ENCODE data around the gene MT1E. TPM values are rescaled to one million over a fixed set of nuclear protein-coding genes. Genes with fewer than 3 reads are reported as not detected.
A peak's percentile ranks its signal among the peaks of the same experiment; 100 is the strongest.

Gene MT1E
- total and polyA plus RNA-seq, 3 donors from 2014 or later = 10.5 to 55.4 (median 22.4) TPM

DNA sequence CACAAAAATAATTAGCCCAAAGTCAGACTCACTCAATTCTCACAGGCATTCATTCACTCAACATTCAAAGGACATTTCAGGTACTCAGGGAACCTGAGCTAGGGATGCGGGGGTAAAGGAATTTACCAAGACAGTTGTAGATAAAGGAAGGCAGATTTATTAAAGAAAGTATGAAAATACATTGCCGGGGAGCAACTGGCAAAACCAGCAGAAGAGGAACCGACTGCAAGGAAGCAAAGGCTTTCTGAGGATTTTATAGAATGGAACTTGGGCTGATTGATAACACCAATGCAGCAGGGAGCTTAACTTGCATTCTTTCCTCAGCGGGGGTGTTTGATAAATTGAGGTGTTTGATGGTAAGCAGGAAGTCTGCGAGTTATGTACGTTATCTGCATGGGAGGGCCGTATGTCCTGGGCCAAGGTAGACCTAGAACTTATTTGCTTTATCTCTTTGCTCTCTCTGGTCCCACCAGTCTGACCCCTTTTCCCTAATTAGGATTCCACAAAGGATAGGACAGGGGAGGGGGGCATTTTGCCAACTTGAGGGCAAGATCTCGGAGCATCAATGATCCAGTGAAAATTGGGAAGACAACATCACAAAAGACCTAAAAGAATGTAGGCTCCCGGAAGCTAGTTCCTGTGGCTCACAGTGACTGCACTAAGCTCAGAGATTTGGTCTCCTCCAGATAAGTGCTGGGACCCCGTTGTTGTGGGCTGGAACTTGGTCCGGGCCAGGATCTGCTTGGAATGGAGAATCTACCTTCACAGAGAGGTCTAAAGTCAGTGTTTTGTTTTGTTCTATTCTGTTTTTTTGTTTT is 42.0 kb upstream of the MT1E start:
- intact Hi-C loops (cut with DNase I; ENCODE audit: low total_unique reads) = loop anchor here (10.0 kb wide), 1 partner anchor 121 kb away; no protein-coding TSS in a partner anchor
- no peak overlapping the region for H3K4me3 ChIP-seq
- TF ChIP-seq, protein P1, sequence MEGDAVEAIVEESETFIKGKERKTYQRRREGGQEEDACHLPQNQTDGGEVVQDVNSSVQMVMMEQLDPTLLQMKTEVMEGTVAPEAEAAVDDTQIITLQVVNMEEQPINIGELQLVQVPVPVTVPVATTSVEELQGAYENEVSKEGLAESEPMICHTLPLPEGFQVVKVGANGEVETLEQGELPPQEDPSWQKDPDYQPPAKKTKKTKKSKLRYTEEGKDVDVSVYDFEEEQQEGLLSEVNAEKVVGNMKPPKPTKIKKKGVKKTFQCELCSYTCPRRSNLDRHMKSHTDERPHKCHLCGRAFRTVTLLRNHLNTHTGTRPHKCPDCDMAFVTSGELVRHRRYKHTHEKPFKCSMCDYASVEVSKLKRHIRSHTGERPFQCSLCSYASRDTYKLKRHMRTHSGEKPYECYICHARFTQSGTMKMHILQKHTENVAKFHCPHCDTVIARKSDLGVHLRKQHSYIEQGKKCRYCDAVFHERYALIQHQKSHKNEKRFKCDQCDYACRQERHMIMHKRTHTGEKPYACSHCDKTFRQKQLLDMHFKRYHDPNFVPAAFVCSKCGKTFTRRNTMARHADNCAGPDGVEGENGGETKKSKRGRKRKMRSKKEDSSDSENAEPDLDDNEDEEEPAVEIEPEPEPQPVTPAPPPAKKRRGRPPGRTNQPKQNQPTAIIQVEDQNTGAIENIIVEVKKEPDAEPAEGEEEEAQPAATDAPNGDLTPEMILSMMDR (IDR thresholded peaks at IDR 0.05) = no peak
- TF ChIP-seq POLR2A (IDR thresholded peaks at IDR 0.05) = no peak
- no peaks in the 10 kb centered on the region for H3K27me3 ChIP-seq
- no peak overlapping the region for H3K27ac ChIP-seq
- no peaks in the 10 kb centered on the region for H3K4me1 ChIP-seq
- no peaks in the 10 kb centered on the region for H3K9me3 ChIP-seq
- no peaks in the 10 kb centered on the region for H3K36me3 ChIP-seq (ENCODE audit: low read depth, missing control alignments)
- DNase-seq = no peak
- WGBS, 2 donors = 60 to 63% methylated on average over 11 of the region's 11 CpGs

DNA sequence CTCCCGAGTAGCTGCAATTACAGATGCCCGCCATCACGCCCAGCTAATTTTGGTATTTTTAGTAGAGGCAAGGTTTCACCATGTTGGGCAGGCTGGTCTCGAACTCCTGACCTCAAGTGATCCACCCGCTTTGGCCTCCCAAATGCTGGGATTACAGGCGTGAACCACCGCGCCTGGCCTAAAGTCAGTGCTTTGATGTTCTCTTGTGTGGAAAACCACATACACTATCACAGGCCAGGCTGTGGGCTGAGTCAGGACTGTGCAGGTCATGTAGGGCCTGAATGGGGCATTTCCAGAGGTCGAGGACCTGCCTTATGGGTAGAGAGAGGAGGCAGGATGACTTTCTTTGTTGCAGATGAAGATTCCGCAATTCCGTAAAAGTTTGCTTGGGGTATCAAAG is 41.3 kb upstream of the MT1E start:
- 85 to 88% methylated on average over 11 of the region's 11 CpGs for WGBS, 2 donors

DNA sequence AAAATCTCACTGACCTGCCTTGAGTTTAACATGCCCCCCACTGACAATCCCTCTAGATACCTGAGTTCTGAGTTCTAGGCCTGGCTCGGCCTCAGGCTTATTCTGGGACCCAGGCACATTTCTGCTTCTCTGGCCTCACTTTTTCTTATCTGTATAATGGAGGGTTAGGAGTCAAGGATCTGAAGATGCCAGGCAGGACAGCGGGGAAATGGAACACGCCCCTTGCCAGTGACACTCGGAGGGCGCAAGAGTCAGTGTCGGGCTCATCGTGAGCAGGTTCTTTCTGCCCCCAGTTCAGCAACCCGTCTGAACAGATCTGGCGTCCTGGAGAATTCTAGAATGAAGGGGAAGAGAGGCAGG is 36.8 kb upstream of the MT1E start:
- H3K27ac ChIP-seq = no peak overlapping the region
- DNase-seq = no peak
- H3K9me3 ChIP-seq = no peaks in the 10 kb centered on the region
- H3K36me3 ChIP-seq (ENCODE audit: low read depth, missing control alignments) = no peaks in the 10 kb centered on the region
- TF ChIP-seq, protein P1 (IDR thresholded peaks at IDR 0.05) = no peak
- TF ChIP-seq POLR2A (IDR thresholded peaks at IDR 0.05) = no peak
- peak overlapping the region; percentile 32 to 51 for H3K4me3 ChIP-seq
- H3K4me1 ChIP-seq = peaks cover 9% of the 10 kb centered on the region
- H3K27me3 ChIP-seq = no peaks in the 10 kb centered on the region
- 40 to 44% methylated on average over 9 of the region's 9 CpGs for WGBS, 2 donors
- intact Hi-C loops (cut with DNase I; ENCODE audit: low total_unique reads) = loop anchor here (10.0 kb wide), 1 partner anchor 116 kb away; no protein-coding TSS in a partner anchor

More for the DNA sequence above, 41.3 kb upstream of the MT1E start:
- H3K9me3 ChIP-seq = no peaks in the 10 kb centered on the region
- no peak for DNase-seq
- TF ChIP-seq, protein P1 (IDR thresholded peaks at IDR 0.05) = no peak
- no peak for TF ChIP-seq POLR2A (IDR thresholded peaks at IDR 0.05)
- H3K27ac ChIP-seq = no peak overlapping the region
- no peaks in the 10 kb centered on the region for H3K36me3 ChIP-seq (ENCODE audit: low read depth, missing control alignments)
- no peak overlapping the region for H3K4me3 ChIP-seq
- H3K4me1 ChIP-seq = no peaks in the 10 kb centered on the region
- H3K27me3 ChIP-seq = no peaks in the 10 kb centered on the region
- intact Hi-C loops (cut with DNase I; ENCODE audit: low total_unique reads) = loop anchor here (10.0 kb wide), 1 partner anchor 121 kb away; no protein-coding TSS in a partner anchor

DNA sequence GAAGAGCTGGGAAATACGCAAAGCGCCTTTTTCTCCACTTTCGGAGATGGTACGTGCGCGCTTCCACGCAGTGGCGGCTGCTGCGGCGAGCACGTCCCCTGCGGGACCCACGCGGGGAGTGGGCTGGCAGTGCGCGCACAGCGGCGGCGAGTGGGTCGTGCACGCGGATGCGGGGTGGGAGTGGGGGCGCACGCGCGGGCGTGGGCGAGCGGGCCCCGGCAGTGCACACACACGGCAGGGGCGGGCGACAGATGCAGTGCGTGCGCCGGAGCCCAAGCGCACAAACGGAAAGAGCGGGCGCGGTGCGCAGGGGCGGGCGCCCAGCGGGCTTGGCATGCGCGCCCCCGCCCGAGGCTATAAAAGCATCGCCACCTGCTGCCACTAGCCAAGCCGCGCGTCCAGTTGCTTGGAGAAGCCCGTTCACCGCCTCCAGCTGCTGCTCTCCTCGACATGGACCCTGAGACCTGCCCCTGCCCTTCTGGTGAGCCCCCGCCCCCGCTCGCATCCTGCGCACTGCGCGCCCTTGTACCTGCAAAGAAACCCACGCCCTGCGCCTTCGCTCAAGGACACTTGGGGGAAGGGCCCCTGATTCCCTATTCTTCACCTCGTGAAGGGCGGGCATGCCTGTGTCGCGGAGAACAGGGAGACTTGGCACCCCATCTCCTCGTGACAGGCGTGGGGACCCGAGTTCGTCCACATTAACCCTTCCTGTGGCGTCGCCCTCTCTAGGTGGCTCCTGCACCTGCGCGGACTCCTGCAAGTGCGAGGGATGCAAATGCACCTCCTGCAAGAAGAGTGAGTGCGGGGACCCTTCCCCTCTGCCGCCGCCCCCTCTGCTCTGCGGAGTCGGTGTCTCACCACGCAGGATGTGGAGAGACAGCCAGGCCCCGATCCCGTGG is 36.2 kb upstream of the MT1E start, which contains the start of gene MT3:
Gene MT3, plus strand, starts transcription at position 388 of the 899 bp plus-strand sequence. Its CDS starts 63 bp downstream, at position 451.
- TF ChIP-seq POLR2A (IDR thresholded peaks at IDR 0.05) = no peak
- TF ChIP-seq, protein P1 (IDR thresholded peaks at IDR 0.05) = no peak
- DNase-seq = peak; percentile 39
- WGBS, 2 donors = 3 to 4% methylated on average over 55 to 66 of the region's 87 CpGs
- Histone ChIP-seq H3K36me3 (ENCODE audit: low read depth, missing control alignments) (no peaks in the 10 kb centered on the region), H3K27me3 (no peaks in the 10 kb centered on the region), H3K4me3 (peak within 1 kb of the TSS; percentile 32 to 51), H3K9me3 (no peaks in the 10 kb centered on the region), H3K4me1 (peaks cover 9% of the 10 kb centered on the region), H3K27ac (no peak within 1 kb of the TSS)
- intact Hi-C loops (cut with DNase I; ENCODE audit: low total_unique reads) = loop anchor here (10.0 kb wide), 1 partner anchor 115 kb away; no protein-coding TSS in a partner anchor

Measured in testis (tissue), 3 donors.